ENCODE data around the gene TTLL7. TPM values are rescaled to one million over a fixed set of nuclear protein-coding genes. Genes with fewer than 3 reads are reported as not detected.
"Not testable (repeated sequence)": the region's sequence is repeated elsewhere in the genome, so short reads cannot be mapped to it uniquely, and the experiment has no call there.

The TTLL7 gene
- total and polyA plus RNA-seq, 2 experiments from 2014 or later = 4.1 to 6.7 TPM

- no peaks in the 10 kb centered on the region for H3K79me2 ChIP-seq (replicated peaks; ENCODE audit: insufficient read depth)
- no peaks in the 10 kb centered on the region for H3K4me1 Mint-ChIP-seq
Measured at GRCh38 chr1:83990734-83991133, 8.2 kb downstream of the TTLL7 start.

GRCh38 chr1:83985048-83985447 lies 13.9 kb downstream of the TTLL7 start:
- H3K27ac Mint-ChIP-seq = no peak overlapping the region
- no peaks in the 10 kb centered on the region for H3K4me1 Mint-ChIP-seq
- Histone ChIP-seq H3K27ac (ENCODE audit: low read depth) (no peak overlapping the region), H2AFZ (no peak overlapping the region), H4K20me1 (replicated peaks; ENCODE audit: insufficient read depth) (no peaks in the 10 kb centered on the region), H3K4me2 (no peak overlapping the region), H3K9me2 (ENCODE audit: insufficient read depth) (no peaks in the 10 kb centered on the region), H3K27me3 (ENCODE audit: insufficient read depth) (no peaks in the 10 kb centered on the region), H3K36me3 (ENCODE audit: insufficient read depth) (no peaks in the 10 kb centered on the region), H3K4me3 (no peak overlapping the region), H3K79me2 (replicated peaks; ENCODE audit: insufficient read depth) (no peaks in the 10 kb centered on the region), H3F3A (replicated peaks; ENCODE audit: low read depth) (no peaks in the 10 kb centered on the region), H3K4me1 (ENCODE audit: insufficient read depth) (no peaks in the 10 kb centered on the region)
- peaks cover 15% of the 10 kb centered on the region; the same call in 2 of the 3 replicates for H3K9me3 Mint-ChIP-seq
- ATAC-seq (no peak), DNase-seq (ENCODE audit: low spot score) (no peak)
- peaks cover 13% of the 10 kb centered on the region; the same call in 2 of the 3 replicates for H3K36me3 Mint-ChIP-seq (ENCODE audit: low read depth)
- no peak for TF ChIP-seq JUNB (IDR thresholded peaks at IDR 0.05; ENCODE audit: unreplicated experiment)
- TF ChIP-seq ETS1 (IDR thresholded peaks at IDR 0.05) = no peak
- TF ChIP-seq POLR2AphosphoS5 (IDR thresholded peaks at IDR 0.05; ENCODE audit: low read depth) = no peak
- no peak for TF ChIP-seq NANOG (IDR thresholded peaks at IDR 0.05; ENCODE audit: borderline replicate concordance)
- TF ChIP-seq EZH2phosphoT487 (IDR thresholded peaks at IDR 0.05; ENCODE audit: unreplicated experiment) = no peak
- no peak for TF ChIP-seq ZNF331 (CRISPR knock-in tag; IDR thresholded peaks at IDR 0.05; ENCODE audit: low read depth)
- TF ChIP-seq EZH2 (IDR thresholded peaks at IDR 0.05; ENCODE audit: low read depth, unreplicated experiment) = no peak
- no peak for TF ChIP-seq ZNF114 (CRISPR knock-in tag; IDR thresholded peaks at IDR 0.05)
- H3K27me3 Mint-ChIP-seq (ENCODE audit: insufficient read depth, low read depth, poor library complexity) = peaks cover 7% of the 10 kb centered on the region
- no peak overlapping the region for H3K4me3 Mint-ChIP-seq

More at GRCh38 chr1:83990734-83991133, 8.2 kb downstream of the TTLL7 start:
- Mint-ChIP-seq H3K27me3 (ENCODE audit: insufficient read depth, low read depth, poor library complexity) (peaks cover 7% of the 10 kb centered on the region), H3K4me3 (no peak overlapping the region), H3K36me3 (ENCODE audit: low read depth) (peaks cover 7% of the 10 kb centered on the region; the same call in 2 of the 3 replicates), H3K27ac (no peak overlapping the region), H3K9me3 (peaks cover 8% of the 10 kb centered on the region; the same call in 2 of the 3 replicates)
- Histone ChIP-seq H3K4me1 (ENCODE audit: insufficient read depth) (no peaks in the 10 kb centered on the region), H3K36me3 (ENCODE audit: insufficient read depth) (no peaks in the 10 kb centered on the region), H3K27me3 (ENCODE audit: insufficient read depth) (no peaks in the 10 kb centered on the region), H3K9me2 (ENCODE audit: insufficient read depth) (no peaks in the 10 kb centered on the region), H3F3A (replicated peaks; ENCODE audit: low read depth) (no peaks in the 10 kb centered on the region), H3K4me3 (no peak overlapping the region), H4K20me1 (replicated peaks; ENCODE audit: insufficient read depth) (0 out of 2 replicates have a peak, but pooled peaks cover 4% of the 10 kb centered on the region), H2AFZ (no peak overlapping the region), H3K4me2 (no peak overlapping the region), H3K27ac (ENCODE audit: low read depth) (no peak overlapping the region)
- no peak for DNase-seq (ENCODE audit: low spot score)
- no peak for TF ChIP-seq ETS1 (IDR thresholded peaks at IDR 0.05)
- ATAC-seq = no peak

GRCh38 chr1:83983918-83984317 lies 15.0 kb downstream of the TTLL7 start:
- H4K20me1 ChIP-seq (replicated peaks; ENCODE audit: insufficient read depth); H3K4me2 ChIP-seq; H3K27ac ChIP-seq (ENCODE audit: low read depth); H3K4me1 Mint-ChIP-seq; ATAC-seq; H3F3A ChIP-seq (replicated peaks; ENCODE audit: low read depth); H3K27me3 Mint-ChIP-seq (ENCODE audit: insufficient read depth, low read depth, poor library complexity); H3K79me2 ChIP-seq (replicated peaks; ENCODE audit: insufficient read depth); H2AFZ ChIP-seq; H3K27me3 ChIP-seq (ENCODE audit: insufficient read depth); H3K4me3 Mint-ChIP-seq; H3K36me3 ChIP-seq (ENCODE audit: insufficient read depth); H3K4me3 ChIP-seq; H3K4me1 ChIP-seq (ENCODE audit: insufficient read depth); H3K9me2 ChIP-seq (ENCODE audit: insufficient read depth); H3K27ac Mint-ChIP-seq; DNase-seq (ENCODE audit: low spot score): not testable (repeated sequence)
- Mint-ChIP-seq H3K9me3 (peaks cover 15% of the 10 kb centered on the region; the same call in 2 of the 3 replicates), H3K36me3 (ENCODE audit: low read depth) (peaks cover 13% of the 10 kb centered on the region; the same call in 2 of the 3 replicates)

All from GM23338 (cell line).